PC-9 (cell line): ENCODE results near the gene BRIP1.

Experiments
- CTCF ChIP-seq: fragments of 200-600 bp; sonication (generic); conservative IDR thresholded peaks from 2 replicates; pipeline ENCODE4 v1.6.1; 2017; ENCODE audit warnings: mixed run types, antibody characterized with exemption, mild to moderate bottlenecking, moderate library complexity
- EZH2 ChIP-seq: fragments of 200-600 bp; sonication (generic); IDR thresholded peaks from 2 replicates; pipeline ENCODE4 v1.8.0; 2017; ENCODE audit warnings: antibody characterized with exemption, low read depth

- TF ChIP-seq CTCF (no peak), EZH2 (no peak)
Measured at GRCh38 chr17:61863801-61864126, 436 bp upstream of the BRIP1 start.
